ENCODE data around the gene EXD3.
"Not testable (repeated sequence)": the region's sequence is repeated elsewhere in the genome, so short reads cannot be mapped to it uniquely, and the experiment has no call there.

EXD3 gene

DNA sequence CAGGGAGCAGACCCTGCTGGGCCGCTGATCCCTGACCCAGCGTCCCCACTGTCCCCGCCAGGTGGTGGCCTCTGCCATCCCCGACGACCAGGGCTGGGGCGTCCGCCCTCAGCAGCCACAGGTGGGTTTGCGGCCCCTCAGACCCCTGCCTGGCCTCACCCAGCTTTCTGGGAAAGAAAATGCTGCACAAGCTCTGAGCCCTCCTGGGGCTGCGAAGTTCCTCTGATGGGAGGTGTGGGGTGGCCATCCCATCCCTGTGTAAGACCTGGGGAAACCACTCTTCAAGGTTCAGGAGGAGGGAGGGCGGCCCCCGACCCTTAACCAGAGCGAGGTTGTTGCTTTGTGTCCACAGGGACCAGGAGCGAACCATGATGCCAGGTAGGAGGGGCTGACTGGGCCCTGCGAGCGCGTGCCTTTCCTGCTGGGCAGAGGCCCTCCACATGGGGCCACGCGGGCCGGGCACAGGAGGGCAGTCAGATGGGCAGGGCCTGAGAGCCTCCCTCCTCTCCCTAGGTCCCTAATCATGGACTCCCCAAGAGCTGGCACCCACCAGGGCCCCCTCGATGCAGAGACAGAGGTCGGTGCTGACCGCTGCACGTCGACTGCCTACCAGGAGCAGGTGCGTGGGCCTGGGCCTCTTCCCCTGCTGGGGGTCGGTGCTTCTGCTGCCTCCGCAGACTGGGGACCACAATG is 7.9 kb upstream of the EXD3 start:
- DNase-seq = no peak

DNA sequence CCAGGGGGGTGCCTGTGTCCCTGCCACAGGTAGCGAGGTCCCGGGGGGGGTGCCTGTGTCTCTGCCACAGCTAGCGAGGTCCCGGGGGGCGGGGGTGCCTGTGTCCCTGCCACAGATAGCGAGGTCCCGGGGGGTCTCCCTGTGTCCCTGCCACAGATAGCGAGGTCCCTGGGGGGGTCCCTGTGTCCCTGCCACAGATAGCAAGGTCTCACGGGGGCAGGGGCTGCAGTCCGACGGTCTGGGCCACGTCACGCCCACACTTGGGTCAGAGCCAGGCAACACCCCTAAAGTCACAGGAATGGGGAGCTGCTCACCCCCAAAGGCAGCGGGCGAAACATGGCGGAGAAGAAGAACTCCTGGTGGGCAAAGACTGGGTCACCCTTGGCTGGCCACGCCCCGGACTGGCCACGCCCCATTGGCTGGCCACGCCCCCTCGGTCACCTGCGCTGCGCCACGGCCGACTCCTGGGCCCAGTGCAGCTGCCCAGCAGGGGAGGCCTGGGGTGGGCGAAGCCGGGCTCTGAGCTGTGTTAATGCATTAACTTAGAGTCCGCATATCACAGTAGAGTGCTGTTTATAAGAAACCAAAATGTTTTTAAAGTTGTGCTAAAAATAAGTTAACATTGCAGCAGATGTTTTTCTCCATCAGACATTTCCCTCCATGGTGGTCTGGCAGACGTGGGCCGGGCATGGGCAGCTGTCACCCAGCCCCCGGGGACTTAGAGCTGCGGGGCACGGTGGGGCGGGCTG is 7.2 kb upstream of the EXD3 start:
- DNase-seq = no peak

DNA sequence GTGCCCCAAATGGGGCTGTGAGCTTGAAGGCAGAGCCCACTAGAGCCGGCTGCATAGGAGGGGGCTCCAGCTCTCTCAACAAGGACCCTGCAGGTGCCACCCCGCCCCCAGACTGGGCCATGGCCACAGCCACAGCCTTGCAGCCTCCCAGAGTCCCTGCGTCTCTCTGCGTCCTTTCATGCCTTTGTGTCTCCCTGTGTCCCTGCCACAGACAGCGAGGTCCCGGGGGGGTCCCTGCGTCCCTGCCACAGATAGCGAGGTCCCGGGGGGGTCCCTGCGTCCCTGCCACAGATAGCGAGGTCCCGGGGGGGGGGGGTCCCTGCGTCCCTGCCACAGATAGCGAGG is 6.6 kb upstream of the EXD3 start:
- DNase-seq = no peak

DNA sequence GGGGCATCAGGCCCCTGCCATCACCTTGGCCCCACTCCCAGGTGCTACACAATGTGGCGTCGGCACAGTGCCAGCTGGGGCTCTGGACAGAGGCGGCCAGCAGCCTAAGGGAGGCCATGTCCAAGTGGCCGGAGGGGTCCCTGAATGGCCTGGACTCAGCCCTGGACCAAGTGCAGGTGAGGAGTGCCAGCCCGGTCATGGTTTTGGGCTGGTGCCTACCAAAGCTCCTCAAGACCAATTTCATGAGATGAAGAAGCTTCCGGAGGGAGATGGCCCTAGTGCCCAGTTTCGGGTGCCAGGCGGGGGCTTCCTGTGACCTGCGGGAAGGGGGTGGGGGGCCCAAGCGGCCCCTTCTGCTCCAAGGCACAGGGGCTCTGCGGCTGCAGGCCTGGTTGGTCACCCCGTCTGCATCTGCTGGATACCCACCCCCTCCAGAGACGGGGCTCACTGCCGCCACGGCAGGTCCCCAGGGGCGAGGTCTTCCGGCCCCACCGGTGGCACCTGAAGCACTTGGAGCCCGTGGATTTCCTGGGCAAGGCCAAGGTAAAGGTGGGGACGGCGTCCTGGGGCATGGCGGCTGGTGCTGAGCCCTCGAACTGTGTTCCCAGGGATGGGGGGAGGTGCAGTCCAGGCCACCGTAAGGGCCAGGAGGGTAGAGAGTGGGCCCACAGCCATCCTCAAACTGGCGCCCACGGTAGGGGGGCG is 6.0 kb upstream of the EXD3 start:
- no peak for DNase-seq

DNA sequence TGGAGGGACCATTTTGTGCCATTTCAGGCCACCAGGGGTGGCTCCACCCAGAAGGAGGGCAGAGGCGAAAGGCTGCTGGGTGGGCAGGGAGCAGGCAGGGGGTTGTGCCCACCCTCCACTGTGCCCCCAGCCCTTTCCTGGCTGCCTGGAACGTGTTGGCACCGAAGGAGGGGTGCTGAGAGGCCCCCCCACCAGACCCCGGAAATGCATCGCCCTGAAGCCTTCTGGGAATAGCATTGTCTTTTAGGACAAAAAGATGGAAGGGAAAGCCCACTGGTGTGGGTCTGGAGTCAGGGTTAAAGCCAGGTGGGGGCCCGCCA is 5.3 kb upstream of the EXD3 start:
- DNase-seq = no peak

DNA sequence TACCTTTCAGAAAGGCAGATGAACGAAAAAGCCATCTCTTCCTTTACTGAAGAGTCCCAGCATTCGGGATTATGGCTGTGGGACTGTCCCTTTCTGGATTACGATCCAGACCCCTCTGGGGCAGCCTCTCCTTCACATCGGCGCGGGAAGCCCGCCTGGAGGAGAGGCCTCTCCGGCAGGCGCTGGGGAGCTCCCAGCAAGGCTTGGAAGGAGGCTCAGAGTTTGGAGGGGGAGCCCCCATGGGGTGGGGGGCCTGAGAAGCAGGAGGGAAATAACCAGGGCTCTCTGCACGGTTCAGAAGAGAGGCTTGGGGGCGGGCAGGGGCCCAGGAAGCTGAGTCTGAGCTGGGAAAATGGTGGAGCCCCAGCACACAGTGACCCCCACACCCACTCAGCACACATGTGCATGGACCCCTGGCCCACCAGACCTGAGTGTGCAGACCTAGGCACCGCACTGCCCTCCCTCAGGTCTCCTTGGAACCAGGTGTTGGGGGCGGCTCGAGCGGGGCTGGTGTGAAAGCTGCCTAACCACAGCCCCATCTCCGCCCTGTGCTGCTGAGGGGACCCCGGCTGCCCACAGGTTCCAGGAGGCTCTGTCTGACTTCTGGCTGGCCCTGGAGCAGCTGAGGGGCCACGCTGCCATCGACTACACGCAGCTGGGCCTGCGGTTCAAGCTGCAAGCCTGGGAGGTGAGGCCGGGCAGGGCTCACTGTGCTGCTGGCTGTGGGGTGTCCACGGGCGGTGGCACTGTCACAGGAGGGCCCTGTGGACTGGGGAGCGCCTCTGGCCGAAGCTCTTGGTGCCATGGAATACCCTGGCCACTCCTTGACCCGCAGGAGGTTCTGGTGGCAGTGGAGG is 4.7 kb upstream of the EXD3 start:
- no peak for DNase-seq

DNA sequence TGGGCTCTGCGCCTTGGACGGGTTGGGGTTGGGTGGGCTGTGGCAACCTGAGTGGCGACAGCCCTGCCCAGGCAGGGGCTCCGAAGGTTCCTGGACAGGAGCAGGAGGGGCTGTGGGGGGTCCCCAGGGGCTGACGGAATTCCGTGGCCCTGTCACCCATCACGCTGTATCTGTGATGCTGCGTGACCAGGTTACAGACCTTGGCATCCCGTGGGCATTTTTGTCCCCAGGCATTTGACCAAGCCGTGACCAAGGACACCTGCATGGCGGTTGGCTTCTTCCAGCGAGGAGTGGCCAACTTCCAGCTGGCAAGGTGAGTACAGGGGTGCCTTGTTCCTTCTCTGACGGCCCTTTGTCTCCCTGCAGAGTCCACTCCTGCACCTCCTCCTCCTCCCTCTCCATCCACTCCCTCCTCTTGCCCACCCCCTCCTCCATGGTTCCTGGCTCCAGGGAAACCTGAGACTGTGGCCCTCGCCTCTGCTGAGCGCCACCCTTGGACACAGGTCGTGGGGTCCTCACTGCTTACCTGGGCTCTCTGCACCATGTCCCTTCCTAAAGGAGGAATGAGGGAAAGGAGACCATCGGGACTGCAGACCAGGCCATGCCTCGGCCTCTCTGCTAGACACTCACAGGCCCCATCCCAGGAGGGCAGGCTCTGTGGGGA is 3.2 kb upstream of the EXD3 start:
- no peak for DNase-seq

DNA sequence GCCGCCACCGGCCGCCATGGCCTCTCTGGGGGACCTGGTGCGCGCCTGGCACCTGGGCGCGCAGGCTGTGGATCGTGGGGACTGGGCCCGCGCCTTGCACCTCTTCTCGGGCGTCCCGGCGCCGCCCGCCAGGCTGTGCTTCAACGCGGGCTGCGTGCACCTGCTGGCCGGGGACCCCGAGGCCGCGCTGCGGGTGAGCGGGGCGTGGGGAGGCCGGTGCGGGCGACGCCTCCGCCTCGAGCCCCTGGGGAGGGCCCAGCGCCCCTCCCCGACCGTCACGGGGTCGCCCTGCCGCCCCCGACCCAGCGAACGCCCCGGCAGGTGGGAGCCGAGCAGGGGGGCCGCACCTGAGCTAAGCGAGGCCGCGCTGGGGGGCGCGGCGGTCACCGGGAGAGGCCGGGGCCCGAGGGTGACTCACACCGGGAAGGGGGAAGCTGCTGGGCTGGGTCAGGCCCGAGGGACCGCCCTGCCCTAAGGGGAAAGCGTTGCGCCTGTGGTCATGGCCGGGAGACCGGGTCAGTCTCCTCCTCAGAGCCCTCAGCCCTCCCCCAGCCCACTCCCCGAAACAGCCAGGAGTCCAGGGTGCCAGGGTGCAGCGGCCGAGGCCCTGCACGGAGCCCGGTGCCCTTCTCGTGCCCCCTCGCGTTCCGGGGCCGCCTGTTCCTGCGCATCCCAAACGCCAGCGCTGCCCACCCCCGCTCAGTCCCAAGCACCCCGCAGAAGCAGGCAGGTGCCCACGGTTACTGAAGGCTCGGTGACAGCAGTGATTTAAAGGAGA is 741 bp upstream of the EXD3 start:
- DNase-seq = no peak

DNA sequence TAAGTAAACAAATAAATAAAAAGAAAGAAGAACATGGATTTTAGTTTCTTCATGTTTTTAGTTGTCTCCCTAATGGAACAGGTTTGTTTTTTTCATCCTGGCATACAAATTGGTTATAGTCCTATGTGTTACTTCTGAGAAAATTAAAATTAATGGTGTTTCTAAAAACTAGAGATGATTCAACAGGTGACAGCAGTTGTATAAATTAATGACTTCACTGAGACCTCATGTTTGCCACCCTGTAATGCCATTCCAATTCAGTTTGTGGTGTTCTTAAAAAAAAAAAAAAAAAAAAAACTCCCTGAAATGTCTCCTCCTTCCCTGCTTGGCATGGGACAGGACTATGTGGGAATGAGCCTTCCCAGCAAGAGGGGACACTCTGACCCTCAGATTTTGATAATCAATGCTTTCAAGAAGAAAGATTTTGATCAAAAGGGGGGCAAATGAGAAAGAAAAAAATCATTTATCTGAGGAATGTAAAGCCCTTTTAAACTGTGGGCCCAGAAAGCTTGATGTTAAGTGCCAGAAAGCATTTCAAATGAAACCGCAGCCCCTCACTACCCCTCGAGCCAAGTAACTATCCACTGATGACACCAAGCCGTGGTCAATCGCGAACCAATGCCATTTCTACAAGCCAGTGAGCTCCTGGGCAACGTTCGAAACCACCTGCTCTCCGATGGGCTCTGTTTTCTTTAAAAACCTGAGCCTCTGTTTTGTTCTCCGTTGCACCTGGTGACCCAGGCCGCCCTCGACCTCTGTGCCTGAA is 941 bp downstream of the EXD3 start:
- no peak for DNase-seq

DNA sequence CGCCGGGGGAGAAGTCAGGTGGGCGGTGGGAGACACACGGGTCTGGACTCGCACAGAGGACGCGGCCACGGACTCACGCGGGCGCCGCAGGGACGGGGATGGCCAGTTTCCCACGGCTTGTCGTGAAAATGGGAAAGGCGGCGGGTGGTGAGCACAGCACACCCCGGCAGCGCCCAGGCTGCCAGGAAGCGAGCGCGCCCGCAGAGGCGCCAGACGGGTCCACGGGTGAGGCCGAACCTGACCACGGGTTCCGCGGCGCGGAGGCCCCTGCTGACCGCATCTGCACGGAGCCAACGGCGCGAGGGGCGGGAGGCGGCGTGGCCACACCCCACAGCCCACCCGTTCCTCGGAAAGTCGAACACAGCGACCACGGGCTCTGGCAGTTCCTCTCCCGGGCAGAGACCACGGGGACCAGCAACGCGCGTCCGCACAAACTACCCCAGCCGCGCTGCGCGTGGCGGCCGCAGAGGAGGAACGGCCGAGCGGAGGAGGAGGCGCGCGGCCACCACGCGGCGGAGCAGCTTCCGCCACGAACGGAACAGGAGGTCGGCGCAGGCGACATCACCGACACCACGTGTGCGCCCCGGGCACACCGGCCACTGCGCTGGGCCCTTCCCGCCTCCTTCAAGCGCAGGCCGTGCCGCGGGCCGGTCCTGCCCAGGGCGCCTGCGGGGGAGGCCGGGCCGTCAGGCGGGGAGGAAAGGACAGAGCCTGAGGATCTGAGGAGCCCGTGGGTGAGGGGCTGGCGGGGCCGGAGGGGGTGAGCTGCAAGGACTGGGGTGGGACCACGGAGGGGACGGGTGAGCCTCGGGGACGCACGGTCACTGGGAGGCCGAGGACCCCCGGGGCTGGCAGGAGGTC is 5.6 kb downstream of the EXD3 start:
- no peak for DNase-seq

DNA sequence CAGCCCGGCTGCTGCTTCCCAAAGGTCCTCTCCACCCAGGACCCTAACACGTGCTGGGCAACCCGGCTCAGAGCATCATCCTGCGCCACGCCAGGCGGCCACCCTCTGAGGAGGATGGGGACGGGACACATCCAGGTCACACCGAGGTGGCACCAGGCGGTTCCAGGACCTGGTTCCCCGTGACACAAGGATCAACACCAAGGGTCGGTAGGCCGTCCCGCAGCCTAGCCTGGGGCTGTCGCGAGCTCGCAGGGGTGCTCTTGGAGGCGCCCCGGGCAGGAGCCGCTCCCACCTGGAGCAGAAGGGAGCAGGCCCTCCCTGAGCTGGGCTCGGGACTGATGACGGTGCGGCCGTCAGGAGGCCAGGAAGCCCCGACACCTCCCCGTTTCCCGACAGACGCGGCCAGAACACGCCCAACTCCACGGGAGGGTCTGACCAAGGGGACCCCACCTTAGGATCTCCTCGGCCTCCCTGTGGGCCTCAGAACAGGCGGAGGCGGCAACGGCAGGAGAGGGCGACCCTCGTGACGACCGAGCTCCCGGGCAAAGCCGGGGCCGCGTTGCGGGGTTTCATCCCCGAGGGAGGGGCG is 6.3 kb downstream of the EXD3 start:
- no peak for DNase-seq

DNA sequence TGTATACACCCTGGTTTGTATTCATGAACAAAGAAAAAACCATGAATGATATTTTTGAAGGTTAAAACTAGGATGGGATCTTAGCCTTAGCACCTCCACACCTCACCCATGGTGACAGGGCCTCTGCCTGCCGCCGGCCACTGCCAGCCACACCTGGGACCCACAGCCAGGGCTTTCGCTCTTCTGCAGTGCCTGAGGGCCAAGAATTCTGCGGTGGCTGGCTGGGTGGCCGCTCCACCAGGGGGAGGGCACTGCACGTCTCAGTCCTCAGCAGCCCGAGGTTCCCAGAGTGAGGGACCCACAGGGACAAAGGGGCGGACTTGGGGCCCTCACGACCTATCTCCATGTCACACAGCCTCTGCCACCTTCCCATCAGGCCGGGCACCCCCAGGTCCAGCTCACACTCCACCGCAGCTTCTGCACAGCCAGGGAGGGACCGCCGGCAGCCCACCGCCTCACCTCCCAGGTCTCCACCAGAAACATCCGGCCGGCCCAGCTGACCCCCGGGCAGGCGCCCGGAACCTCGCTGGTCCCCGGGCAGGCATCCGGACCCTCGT is 6.9 kb downstream of the EXD3 start:
- no peak for DNase-seq

DNA sequence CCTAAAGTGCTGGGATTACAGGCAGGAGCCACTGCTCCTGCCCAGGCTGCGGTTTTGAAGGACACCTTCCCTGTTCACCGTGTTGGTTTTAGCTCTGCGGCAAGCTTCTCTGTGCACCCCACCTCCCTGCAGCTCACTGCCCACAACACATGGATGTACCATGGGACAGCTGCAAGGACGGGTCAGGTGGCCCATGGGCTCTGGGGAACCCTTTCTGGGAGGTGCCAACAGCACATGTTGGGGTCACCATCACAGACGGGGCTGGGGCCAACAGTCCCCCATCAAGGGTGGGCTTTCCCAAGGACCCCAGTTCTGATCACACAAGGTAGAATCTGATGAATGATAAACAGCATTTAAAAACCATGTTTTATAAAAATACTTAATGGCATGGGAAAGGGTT is 7.5 kb downstream of the EXD3 start:
- DNase-seq = no peak

DNA sequence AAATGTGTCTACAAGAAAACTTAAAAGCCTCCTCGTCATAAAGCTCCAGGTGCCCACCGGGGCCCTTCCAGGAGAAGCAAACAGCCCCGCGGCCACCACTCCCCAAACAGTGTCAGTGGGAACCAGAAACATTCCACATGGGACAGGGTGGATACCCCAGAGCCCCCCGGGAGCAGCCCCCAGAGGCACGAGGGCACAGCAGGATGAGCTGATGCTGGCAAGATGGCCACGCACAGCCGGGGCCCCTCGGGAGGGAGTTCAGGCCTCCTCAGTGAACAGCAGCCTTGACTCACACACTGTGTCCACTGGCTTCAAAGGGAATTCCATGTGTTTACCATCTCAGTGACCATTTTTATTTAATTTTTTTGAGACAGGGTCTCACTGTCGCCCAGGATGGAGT is 10.5 kb downstream of the EXD3 start:
- no peak for DNase-seq

DNA sequence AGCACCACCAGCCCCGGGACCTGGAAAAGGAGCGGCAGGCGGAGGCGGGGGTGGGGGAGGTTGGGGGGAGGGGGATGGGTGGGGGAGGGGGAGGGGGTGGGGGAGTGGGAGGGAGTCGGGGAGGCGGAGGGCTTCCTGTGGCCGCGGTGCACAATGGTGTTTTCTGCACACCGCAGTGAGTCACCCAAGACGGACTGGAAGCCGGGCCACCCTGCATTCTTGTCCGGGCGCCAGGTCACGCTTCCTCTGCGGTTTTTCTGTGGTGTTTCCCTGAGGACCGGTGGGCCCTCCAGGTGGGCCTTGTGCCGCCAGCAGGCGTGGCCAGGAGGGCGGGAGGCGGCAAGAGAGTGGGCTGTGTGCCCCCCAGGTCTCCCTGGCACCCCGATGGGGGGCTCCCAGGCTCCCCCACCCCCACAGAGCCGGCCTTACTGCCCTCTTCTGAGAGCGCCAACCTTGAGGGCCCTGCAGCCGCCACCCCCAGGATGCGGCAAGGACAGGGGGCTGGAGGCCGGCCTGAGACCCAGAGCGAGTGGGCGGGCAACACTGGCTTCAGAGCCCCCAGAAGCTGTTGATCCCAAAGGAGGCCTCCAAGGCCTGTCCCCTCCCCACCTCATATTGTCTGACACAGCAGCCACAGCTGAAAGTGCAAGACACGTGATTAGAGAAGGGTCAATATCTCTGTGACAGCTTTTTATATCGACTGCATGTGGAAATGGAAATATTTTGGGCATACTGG is 11.1 kb downstream of the EXD3 start:
- DNase-seq = peak; percentile 90

DNA sequence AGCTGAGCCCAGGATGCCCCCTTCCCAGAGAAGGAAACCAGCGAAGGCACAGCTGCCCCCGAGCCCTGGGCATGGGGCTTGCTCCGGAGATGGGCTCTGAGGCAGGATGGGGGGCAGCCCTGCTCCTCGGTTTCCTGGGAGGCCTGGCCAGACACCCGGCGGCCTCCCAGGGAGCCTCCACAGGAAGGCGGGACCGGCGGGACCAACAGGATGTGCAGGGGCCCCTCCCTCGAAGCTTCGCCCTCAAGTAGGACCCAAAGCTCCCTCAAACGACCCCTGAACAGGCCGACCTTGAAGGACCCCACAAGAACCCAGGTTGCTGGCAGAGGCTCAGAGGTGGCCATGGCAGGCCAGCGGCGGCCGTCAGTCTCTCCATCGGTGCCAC is 11.7 kb downstream of the EXD3 start:
- no peak for DNase-seq

DNA sequence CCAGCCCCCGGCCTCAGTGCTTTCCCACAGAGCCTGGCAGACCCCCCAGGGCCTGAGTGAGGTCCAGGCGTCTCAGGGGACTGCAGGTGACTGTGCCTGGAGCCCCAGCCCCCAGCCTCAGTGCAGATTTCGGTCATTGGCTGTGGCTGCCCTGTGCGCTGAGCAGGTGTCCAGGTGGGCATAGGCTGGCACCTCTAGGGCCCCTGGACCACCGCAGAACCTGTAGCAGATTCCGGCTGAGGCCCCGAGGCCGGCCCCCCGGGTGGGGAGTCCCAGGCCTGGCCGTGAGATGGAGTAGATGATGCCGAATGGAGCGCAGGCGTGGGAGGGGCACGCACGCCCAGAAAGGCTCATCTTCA is 12.1 kb downstream of the EXD3 start:
- DNase-seq = no peak

DNA sequence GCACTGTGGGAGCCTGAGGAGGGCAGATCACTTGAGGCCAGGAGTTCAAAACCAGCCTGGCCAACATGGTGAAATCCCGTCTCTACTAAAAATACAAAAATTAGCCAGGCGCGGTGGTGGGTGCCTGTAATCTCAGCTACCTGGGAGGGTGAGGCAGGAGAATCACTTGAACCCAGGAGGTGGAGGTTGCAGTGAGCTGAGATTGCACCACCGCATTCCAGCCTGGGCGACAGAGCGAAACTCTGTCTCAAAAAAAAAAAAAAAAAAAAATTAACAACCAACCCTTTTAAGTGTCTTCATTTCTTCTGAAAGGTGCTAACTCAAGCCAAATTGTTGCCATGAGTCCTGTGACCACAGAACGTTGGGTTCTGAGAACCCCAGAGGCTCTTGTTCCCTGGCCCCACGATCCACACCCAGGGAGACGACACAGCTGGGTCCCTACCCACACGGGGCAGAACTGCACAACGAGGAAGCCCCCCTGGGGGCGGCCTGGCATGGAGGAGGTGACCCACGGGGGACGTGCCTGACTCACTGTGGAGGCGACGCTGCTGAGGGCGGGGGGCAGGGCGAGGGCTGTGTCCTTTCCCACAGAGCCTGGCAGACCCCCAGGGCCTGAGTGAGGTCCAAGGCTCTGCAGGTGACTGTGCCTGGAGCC is 12.6 kb downstream of the EXD3 start:
- not testable (repeated sequence) for DNase-seq
